IMR-90 (cell line): Measurements from ENCODE around the gene HDGFL3. TPM values are rescaled to one million over a fixed set of nuclear protein-coding genes. Genes with fewer than 3 reads are reported as not detected.

Experiments used
- ATAC-seq: fragments of 200-7000 bp; cut with Tn5 transposase; 2 replicates; pipeline ENCODE4 v1.9.1; 2020; ENCODE audit warnings: low read depth, mild to moderate bottlenecking, moderate library complexity
- BruUV-seq: library from RNA; stranded (reverse); fragments of 400-500 nt; replicated peaks from 2 replicates; lab custom pipeline; 2021; lab: Mats Ljungman, UMichigan
- CTCF ChIA-PET: fragments of 300-600 bp; formaldehyde crosslinking; extraction: SDS; loops from one replicate; lab custom pipeline; 2021; ENCODE audit warnings: antibody characterized with exemption; lab: Yijun Ruan, JAX
- POLR2A ChIA-PET: fragments of 300-600 bp; sonication (Branson Sonifier 250); formaldehyde crosslinking; loops from one replicate; lab custom pipeline; 2022; ENCODE audit warnings: antibody characterized with exemption; ENCODE audit not compliant: unreplicated experiment; lab: Charles Lee
- DNase-seq: peaks from one replicate; pipeline ENCODE4 v3.0.0; 2013
- H2AFZ ChIP-seq: replicated peaks from 2 replicates; pipeline ENCODE3; 2013; ENCODE audit warnings: low read length, mild to moderate bottlenecking; ENCODE audit not compliant: poor library complexity
- H2AK5ac ChIP-seq: 2 replicates; pipeline ENCODE4 v1.6.1; 2013; ENCODE audit warnings: low read depth, low read length, inconsistent platforms
- H2AK9ac ChIP-seq: replicated peaks from 2 replicates; pipeline ENCODE3; 2013; ENCODE audit warnings: mild to moderate bottlenecking, low read depth, low read length, moderate library complexity; ENCODE audit not compliant: poor library complexity
- H2BK120ac ChIP-seq: 2 replicates; pipeline ENCODE4 v1.6.1; 2013; ENCODE audit warnings: low read depth, low read length, inconsistent platforms
- H2BK15ac ChIP-seq: 3 replicates; pipeline ENCODE4 v1.6.1; 2013; ENCODE audit warnings: low read depth, low read length, inconsistent platforms
- H2BK20ac ChIP-seq: 2 replicates; pipeline ENCODE4 v1.6.1; 2013; ENCODE audit warnings: low read depth, mild to moderate bottlenecking, inconsistent platforms, low read length, moderate library complexity
- H2BK5ac ChIP-seq: 2 replicates; pipeline ENCODE4 v1.6.1; 2013; ENCODE audit warnings: mild to moderate bottlenecking, low read depth, low read length, inconsistent platforms; ENCODE audit not compliant: poor library complexity, severe bottlenecking
- H3K14ac ChIP-seq: replicated peaks from 2 replicates; pipeline ENCODE4 v1.6.1; 2013; ENCODE audit warnings: low read depth, low read length, inconsistent platforms
- H3K18ac ChIP-seq: 2 replicates; pipeline ENCODE4 v1.6.1; 2013; ENCODE audit warnings: low read depth, low read length, control low read depth
- H3K23ac ChIP-seq: 2 replicates; pipeline ENCODE4 v1.6.1; 2013; ENCODE audit warnings: low read depth, low read length, inconsistent platforms
- H3K27ac ChIP-seq: 2 replicates; pipeline ENCODE4 v1.5.1; 2013; ENCODE audit warnings: mild to moderate bottlenecking, control low read depth, low read length; ENCODE audit not compliant: insufficient read depth
- H3K27me3 ChIP-seq: 2 replicates; pipeline ENCODE4 v1.6.1; 2013; ENCODE audit warnings: low read length; ENCODE audit not compliant: control insufficient read depth, insufficient read depth
- H3K36me3 ChIP-seq: 2 replicates; pipeline ENCODE4 v1.6.1; 2013; ENCODE audit warnings: low read length, mixed read lengths; ENCODE audit not compliant: control insufficient read depth, insufficient read depth
- H3K4ac ChIP-seq: 2 replicates; pipeline ENCODE4 v1.6.1; 2013; ENCODE audit warnings: low read depth, low read length, inconsistent platforms
- H3K4me1 ChIP-seq: 2 replicates; pipeline ENCODE4 v1.6.1; 2013; ENCODE audit warnings: low read length, mixed read lengths; ENCODE audit not compliant: control insufficient read depth, insufficient read depth
- H3K4me2 ChIP-seq: 2 replicates; pipeline ENCODE4 v1.6.1; 2013; ENCODE audit warnings: low read depth, mild to moderate bottlenecking, control low read depth, low read length, moderate library complexity
- H3K4me3 ChIP-seq: 2 replicates; pipeline ENCODE4 v1.5.1; 2013; ENCODE audit warnings: low read depth, mild to moderate bottlenecking, control low read depth, low read length, moderate library complexity; ENCODE audit not compliant: insufficient read depth
- H3K56ac ChIP-seq: 2 replicates; pipeline ENCODE4 v1.6.1; 2013; ENCODE audit warnings: low read length, inconsistent platforms; ENCODE audit not compliant: insufficient read depth; ENCODE audit errors: extremely low read depth
- H3K79me1 ChIP-seq, 2 experiments: 2 replicates each; pipeline ENCODE4 v1.6.1; 2013; ENCODE audit warnings: low read length in 2 of 2, inconsistent platforms in 1 of 2, low read depth in 1 of 2
- H3K9ac ChIP-seq: 2 replicates; pipeline ENCODE4 v1.6.1; 2013; ENCODE audit warnings: low read depth, low read length, control low read depth
- H3K9me1 ChIP-seq: 2 replicates; pipeline ENCODE4 v1.6.1; 2013; ENCODE audit warnings: low read length, inconsistent platforms; ENCODE audit not compliant: insufficient read depth
- H3K9me3 ChIP-seq: 2 replicates; pipeline ENCODE4 v1.6.1; 2013; ENCODE audit warnings: low read length; ENCODE audit not compliant: control insufficient read depth, insufficient read depth
- H4K20me1 ChIP-seq: 2 replicates; pipeline ENCODE4 v1.6.1; 2013; ENCODE audit warnings: low read length, inconsistent platforms; ENCODE audit not compliant: insufficient read depth
- H4K5ac ChIP-seq: 2 replicates; pipeline ENCODE4 v1.6.1; 2013; ENCODE audit warnings: mild to moderate bottlenecking, low read depth, low read length, control low read depth
- H4K8ac ChIP-seq, 2 experiments: 2 replicates each; pipeline ENCODE4 v1.6.1; 2013; ENCODE audit warnings: low read depth in 2 of 2, low read length in 2 of 2, control low read depth in 1 of 2, inconsistent platforms in 1 of 2
- H4K91ac ChIP-seq: 2 replicates; pipeline ENCODE4 v1.6.1; 2013; ENCODE audit warnings: low read depth, low read length, inconsistent platforms; ENCODE audit not compliant: insufficient read depth
- BHLHE40 ChIP-seq: fragments of 150-350 bp; IDR thresholded peaks from 2 replicates; pipeline ENCODE4 v1.6.1; 2016; ENCODE audit warnings: mild to moderate bottlenecking, low read depth, low read length
- CEBPB ChIP-seq: IDR thresholded peaks from 2 replicates; pipeline ENCODE4 v1.6.1; 2012; ENCODE audit warnings: low read depth, low read length, improper control_type of control experiment
- CHD1 ChIP-seq: IDR thresholded peaks from 2 replicates; pipeline ENCODE4 v1.6.1; 2012; ENCODE audit warnings: low read depth, low read length, improper control_type of control experiment
- ELK1 ChIP-seq: fragments of 150-350 bp; IDR thresholded peaks from 2 replicates; pipeline ENCODE4 v1.6.1; 2016; ENCODE audit warnings: low read depth, mild to moderate bottlenecking, low read length, moderate library complexity, borderline replicate concordance
- FOS ChIP-seq: fragments of 150-350 bp; IDR thresholded peaks from 2 replicates; pipeline ENCODE4 v1.6.1; 2016; ENCODE audit warnings: low read depth, low read length
- MAFK ChIP-seq: IDR thresholded peaks from 2 replicates; pipeline ENCODE4 v1.6.1; 2012; ENCODE audit warnings: low read depth, low read length, improper control_type of control experiment
- MAZ ChIP-seq: IDR thresholded peaks from 2 replicates; pipeline ENCODE4 v1.6.1; 2012; ENCODE audit warnings: low read depth, mild to moderate bottlenecking, low read length, improper control_type of control experiment, moderate library complexity, borderline replicate concordance
- MXI1 ChIP-seq: IDR thresholded peaks from 2 replicates; pipeline ENCODE4 v1.6.1; 2012; ENCODE audit warnings: low read depth, mild to moderate bottlenecking, low read length, moderate library complexity, borderline replicate concordance
- NFE2L2 ChIP-seq: fragments of 150-350 bp; IDR thresholded peaks from 2 replicates; pipeline ENCODE4 v1.6.1; 2016; ENCODE audit warnings: low read depth, mild to moderate bottlenecking, low read length
- POLR2A ChIP-seq: IDR thresholded peaks from 2 replicates; pipeline ENCODE4 v1.6.1; 2012; ENCODE audit warnings: mild to moderate bottlenecking, low read depth, low read length
- RAD21 ChIP-seq: IDR thresholded peaks from 2 replicates; pipeline ENCODE4 v1.6.1; 2012; ENCODE audit warnings: low read length, improper control_type of control experiment
- RCOR1 ChIP-seq: IDR thresholded peaks from 2 replicates; pipeline ENCODE4 v1.6.1; 2012; ENCODE audit warnings: mild to moderate bottlenecking, low read length, improper control_type of control experiment; ENCODE audit not compliant: insufficient replicate concordance
- RFX5 ChIP-seq: IDR thresholded peaks from 2 replicates; pipeline ENCODE4 v1.8.0; 2012; ENCODE audit warnings: low read depth, mild to moderate bottlenecking, low read length, moderate library complexity
- SMC3 ChIP-seq: fragments of 150-350 bp; IDR thresholded peaks from 2 replicates; pipeline ENCODE4 v1.6.1; 2016; ENCODE audit warnings: low read depth, mild to moderate bottlenecking, antibody characterized with exemption, low read length, moderate library complexity
- USF2 ChIP-seq: fragments of 150-350 bp; IDR thresholded peaks from 2 replicates; pipeline ENCODE4 v1.6.1; 2017; ENCODE audit warnings: mild to moderate bottlenecking, antibody characterized with exemption, low read length, low read depth
- dilution Hi-C: fragments of 300-500 bp; cut with HindIII; formaldehyde crosslinking; loops from one replicate; pipeline ENCODE4 v1.14.3; 2018; ENCODE audit warnings: low sequenced_read_pairs; ENCODE audit not compliant: unreplicated experiment
- in situ Hi-C: fragments of 300-500 bp; cut with MboI; formaldehyde crosslinking; loops from 3 replicates; pipeline ENCODE4 v1.14.3; 2019; ENCODE audit warnings: low sequenced_read_pairs, inconsistent platforms, mixed read lengths
- intact Hi-C: fragments of 100-400 bp; cut with micrococcal nuclease; formaldehyde crosslinking; loops from 2 replicates; pipeline ENCODE4 v1.10.0; 2022
- polyA plus RNA-seq, 3 experiments: library from polyadenylated mRNA; depleted of rRNA; stranded (reverse); fragments of >200 nt; gene quantifications; 2 replicates each; pipeline ENCODE4 v1.2.3, GENCODE V29; 2012; ENCODE audit warnings: low replicate concordance in 1 of 3
- total RNA-seq: library from RNA; depleted of rRNA; stranded (reverse); fragments of >200 nt; gene quantifications from 2 replicates; pipeline ENCODE4 v1.2.3, GENCODE V29; 2012
- TF ChIP-seq, protein P1 (sequence below): conservative IDR thresholded peaks from 2 replicates; pipeline ENCODE4 v1.5.1; 2012; ENCODE audit warnings: mild to moderate bottlenecking, low read depth, low read length, improper control_type of control experiment

Gene HDGFL3
- total and polyA plus RNA-seq, 2 of the 4 experiments (the other 2 are of a cell fraction) = 9.5 to 18.1 TPM

GRCh38 chr15:83200589-83200988 is 7.0 kb downstream of the HDGFL3 start:
- H3K14ac ChIP-seq = no peak overlapping the region
- no peaks in the 10 kb centered on the region for H3K9me3 ChIP-seq
- H2AK9ac ChIP-seq = no peak overlapping the region
- intact Hi-C loops (loop anchor here (5.0 to 10.0 kb wide), 3 partner anchors 38 to 644 kb away; no protein-coding TSS in a partner anchor), dilution Hi-C loops (no loop called here), in situ Hi-C loops (no loop called here)
- TF ChIP-seq NFE2L2 = no peak
- TF ChIP-seq SMC3 = no peak
- no peak for TF ChIP-seq MAFK
- TF ChIP-seq RAD21 = no peak
- TF ChIP-seq, protein P1, sequence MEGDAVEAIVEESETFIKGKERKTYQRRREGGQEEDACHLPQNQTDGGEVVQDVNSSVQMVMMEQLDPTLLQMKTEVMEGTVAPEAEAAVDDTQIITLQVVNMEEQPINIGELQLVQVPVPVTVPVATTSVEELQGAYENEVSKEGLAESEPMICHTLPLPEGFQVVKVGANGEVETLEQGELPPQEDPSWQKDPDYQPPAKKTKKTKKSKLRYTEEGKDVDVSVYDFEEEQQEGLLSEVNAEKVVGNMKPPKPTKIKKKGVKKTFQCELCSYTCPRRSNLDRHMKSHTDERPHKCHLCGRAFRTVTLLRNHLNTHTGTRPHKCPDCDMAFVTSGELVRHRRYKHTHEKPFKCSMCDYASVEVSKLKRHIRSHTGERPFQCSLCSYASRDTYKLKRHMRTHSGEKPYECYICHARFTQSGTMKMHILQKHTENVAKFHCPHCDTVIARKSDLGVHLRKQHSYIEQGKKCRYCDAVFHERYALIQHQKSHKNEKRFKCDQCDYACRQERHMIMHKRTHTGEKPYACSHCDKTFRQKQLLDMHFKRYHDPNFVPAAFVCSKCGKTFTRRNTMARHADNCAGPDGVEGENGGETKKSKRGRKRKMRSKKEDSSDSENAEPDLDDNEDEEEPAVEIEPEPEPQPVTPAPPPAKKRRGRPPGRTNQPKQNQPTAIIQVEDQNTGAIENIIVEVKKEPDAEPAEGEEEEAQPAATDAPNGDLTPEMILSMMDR = no peak
- no peak for TF ChIP-seq ELK1
- TF ChIP-seq MXI1 = no peak
- no peak for TF ChIP-seq RCOR1
- no peak for TF ChIP-seq CEBPB
- no peak for TF ChIP-seq POLR2A
- no peak for TF ChIP-seq BHLHE40
- no peak for TF ChIP-seq FOS
- TF ChIP-seq USF2 = no peak
- no peak for TF ChIP-seq MAZ
- TF ChIP-seq CHD1 = no peak
- no peak for TF ChIP-seq RFX5
- H3K4ac ChIP-seq = no peak overlapping the region
- no peak overlapping the region for H3K4me3 ChIP-seq
- no peak overlapping the region for H4K5ac ChIP-seq
- peaks cover 9 to 32% of the 10 kb centered on the region in 2 experiments; a peak in 3 of 4 replicates for H3K79me1 ChIP-seq
- no peak overlapping the region for H2AFZ ChIP-seq
- H4K20me1 ChIP-seq = peaks cover 12% of the 10 kb centered on the region
- no peak overlapping the region for H4K91ac ChIP-seq
- H3K36me3 ChIP-seq = no peaks in the 10 kb centered on the region
- H3K27ac ChIP-seq = no peak overlapping the region
- DNase-seq (peak; percentile 31), ATAC-seq (no peak)
- no peak overlapping the region for H3K9ac ChIP-seq
- H2BK5ac ChIP-seq = peak overlapping the region; percentile 14
- no peak overlapping the region for H3K4me2 ChIP-seq
- H3K18ac ChIP-seq = no peak overlapping the region
- H2BK15ac ChIP-seq = no peak overlapping the region
- H3K9me1 ChIP-seq = no peaks in the 10 kb centered on the region; the same call in 1 of the 2 replicates
- no TSS peak for BruUV-seq
- no peak overlapping the region for H2BK120ac ChIP-seq
- H3K4me1 ChIP-seq = peaks cover 7% of the 10 kb centered on the region
- no peaks in the 10 kb centered on the region for H3K27me3 ChIP-seq
- H2BK20ac ChIP-seq = no peak overlapping the region
- ChIA-PET CTCF (interaction anchor here (0.6 to 0.8 kb wide), 2 partner anchors 94 to 1679 kb away, joined by 3 read pairs; no protein-coding TSS in a partner anchor), POLR2A (no interaction called here)
- H3K23ac ChIP-seq = no peak overlapping the region
- H2AK5ac ChIP-seq = no peak overlapping the region
- no peak overlapping the region; the same call in 1 of the 2 replicates for H3K56ac ChIP-seq
- H4K8ac ChIP-seq = no peak overlapping the region
